IPS DF 6.9 (cell line): ENCODE measurements around the gene CEP78.
"Not testable (repeated sequence)": the region's sequence is repeated elsewhere in the genome, so short reads cannot be mapped to it uniquely, and the experiment has no call there.

ENCODE experiments used
- DNase-seq: peaks from one replicate; pipeline ENCODE4 v3.0.0-alpha.2; 2013; ENCODE audit warnings: low read depth, low spot score
- H3K27ac ChIP-seq: one replicate; pipeline ENCODE4 v1.5.1; 2013; ENCODE audit warnings: low read length, control low read depth
- H3K27me3 ChIP-seq: 2 replicates; pipeline ENCODE4 v1.6.1; 2013; ENCODE audit warnings: mild to moderate bottlenecking, low read length; ENCODE audit not compliant: control insufficient read depth, insufficient read depth
- H3K36me3 ChIP-seq: 2 replicates; pipeline ENCODE4 v1.6.1; 2013; ENCODE audit warnings: low read length; ENCODE audit not compliant: control insufficient read depth, insufficient read depth
- H3K4me1 ChIP-seq: 2 replicates; pipeline ENCODE4 v1.6.1; 2013; ENCODE audit warnings: low read length; ENCODE audit not compliant: control insufficient read depth, insufficient read depth
- H3K4me3 ChIP-seq: 2 replicates; pipeline ENCODE4 v1.5.1; 2013; ENCODE audit warnings: mild to moderate bottlenecking, low read length
- H3K9me3 ChIP-seq: 2 replicates; pipeline ENCODE4 v1.6.1; 2013; ENCODE audit warnings: low read length, inconsistent platforms; ENCODE audit not compliant: control insufficient read depth, insufficient read depth
- WGBS: extraction: QIAGEN DNeasy Blood & Tissue Kit; methylation state at CpG from one replicate; pipeline ENCODE4 v1.1.7; 2013; ENCODE audit warnings: mixed read lengths, missing lambda C conversion rate; ENCODE audit not compliant: insufficient read length, insufficient coverage; 5-methylcytosine and 5-hydroxymethylcytosine counted together

CEP78 gene

GRCh38 chr9:78280982-78281668 is 45.2 kb downstream of the CEP78 start:
- no peak for DNase-seq
- Histone ChIP-seq H3K27me3 (no peaks in the 10 kb centered on the region), H3K4me1 (no peaks in the 10 kb centered on the region), H3K4me3 (no peak overlapping the region), H3K36me3 (no peaks in the 10 kb centered on the region), H3K9me3 (no peaks in the 10 kb centered on the region), H3K27ac (no peak overlapping the region)
- WGBS, result no CpG with 5 or more reads among the region's 3 CpGs

GRCh38 chr9:78284181-78284580 is 48.3 kb downstream of the CEP78 start:
- not testable (repeated sequence) for H3K27ac ChIP-seq, H3K9me3 ChIP-seq, DNase-seq, H3K36me3 ChIP-seq, H3K27me3 ChIP-seq, H3K4me1 ChIP-seq, H3K4me3 ChIP-seq
- no CpG with 5 or more reads among the region's 4 CpGs for WGBS

GRCh38 chr9:78286125-78286524 is 50.2 kb downstream of the CEP78 start:
- no peaks in the 10 kb centered on the region for H3K9me3 ChIP-seq
- no peak overlapping the region for H3K4me3 ChIP-seq
- DNase-seq, result no peak
- no peaks in the 10 kb centered on the region for H3K27me3 ChIP-seq
- no peaks in the 10 kb centered on the region for H3K4me1 ChIP-seq
- H3K36me3 ChIP-seq, result no peaks in the 10 kb centered on the region
- no peak overlapping the region for H3K27ac ChIP-seq

GRCh38 chr9:78286946-78287388 is 51.1 kb downstream of the CEP78 start:
- Histone ChIP-seq H3K4me3 (no peak overlapping the region), H3K36me3 (no peaks in the 10 kb centered on the region)

GRCh38 chr9:78288214-78288892 is 52.5 kb downstream of the CEP78 start:
- Histone ChIP-seq H3K4me3 (no peak overlapping the region), H3K36me3 (no peaks in the 10 kb centered on the region), H3K27me3 (no peaks in the 10 kb centered on the region), H3K9me3 (no peaks in the 10 kb centered on the region), H3K27ac (no peak overlapping the region), H3K4me1 (no peaks in the 10 kb centered on the region)
- no CpG with 5 or more reads among the region's 8 CpGs for WGBS
- no peak for DNase-seq

More at GRCh38 chr9:78286946-78287388, 51.1 kb downstream of the CEP78 start:
- Histone ChIP-seq H3K27ac (no peak overlapping the region), H3K4me1 (no peaks in the 10 kb centered on the region), H3K9me3 (no peaks in the 10 kb centered on the region), H3K27me3 (no peaks in the 10 kb centered on the region)
- no peak for DNase-seq
- WGBS, result no CpG with 5 or more reads among the region's 6 CpGs

- Histone ChIP-seq H3K36me3 (no peaks in the 10 kb centered on the region), H3K9me3 (no peaks in the 10 kb centered on the region), H3K27me3 (no peaks in the 10 kb centered on the region), H3K27ac (no peak overlapping the region), H3K4me3 (no peak overlapping the region), H3K4me1 (no peaks in the 10 kb centered on the region)
- WGBS, result no CpG with 5 or more reads among the region's 1 CpG
- no peak for DNase-seq
These were observed 53.6 kb downstream of the CEP78 start for GRCh38 chr9:78289474-78289873.

GRCh38 chr9:78291240-78291925 is 55.5 kb downstream of the CEP78 start:
- DNase-seq, result no peak

GRCh38 chr9:78292026-78292425 is 56.2 kb downstream of the CEP78 start:
- no peaks in the 10 kb centered on the region for H3K27me3 ChIP-seq
- H3K27ac ChIP-seq, result no peak overlapping the region
- DNase-seq, result no peak
- no CpG with 5 or more reads among the region's 6 CpGs for WGBS
- peaks cover 4% of the 10 kb centered on the region; the same call in 1 of the 2 replicates for H3K4me1 ChIP-seq
- H3K4me3 ChIP-seq, result no peak overlapping the region
- H3K36me3 ChIP-seq, result no peaks in the 10 kb centered on the region
- no peaks in the 10 kb centered on the region for H3K9me3 ChIP-seq

More at GRCh38 chr9:78291240-78291925, 55.5 kb downstream of the CEP78 start:
- Histone ChIP-seq H3K27ac (no peak overlapping the region), H3K9me3 (no peaks in the 10 kb centered on the region), H3K36me3 (no peaks in the 10 kb centered on the region), H3K27me3 (no peaks in the 10 kb centered on the region), H3K4me3 (no peak overlapping the region), H3K4me1 (peaks cover 4% of the 10 kb centered on the region; the same call in 1 of the 2 replicates)
- WGBS, result no CpG with 5 or more reads among the region's 8 CpGs

- WGBS, result no CpG with 5 or more reads among the region's 9 CpGs
These were observed 57.0 kb downstream of the CEP78 start for GRCh38 chr9:78292716-78293497.

More at GRCh38 chr9:78292716-78293497, 57.0 kb downstream of the CEP78 start:
- Histone ChIP-seq H3K4me3 (no peak overlapping the region), H3K27me3 (no peaks in the 10 kb centered on the region), H3K9me3 (no peaks in the 10 kb centered on the region), H3K27ac (no peak overlapping the region), H3K4me1 (peaks cover 4% of the 10 kb centered on the region; the same call in 1 of the 2 replicates), H3K36me3 (no peaks in the 10 kb centered on the region)
- no peak for DNase-seq
